NCI-H146 treated with DMSO at 0.1 percent for 48 hours (cell line): Measurements from ENCODE around the gene SLC29A1.
"Not testable (repeated sequence)": the region's sequence is repeated elsewhere in the genome, so short reads cannot be mapped to it uniquely, and the experiment has no call there.

Experiments
- DNase-seq: peaks from one replicate; lab custom pipeline; 2025; ENCODE audit not compliant: unreplicated experiment; lab: John Stamatoyannopoulos, UW

The SLC29A1 gene

GRCh38 chr6:44223319-44224028, at the start of gene SLC29A1:
Gene SLC29A1, plus strand, starts transcription at chr6:44223595. Its CDS starts 3,719 bp downstream, at chr6:44227314.
- DNase-seq: peak; percentile 92

DNA sequence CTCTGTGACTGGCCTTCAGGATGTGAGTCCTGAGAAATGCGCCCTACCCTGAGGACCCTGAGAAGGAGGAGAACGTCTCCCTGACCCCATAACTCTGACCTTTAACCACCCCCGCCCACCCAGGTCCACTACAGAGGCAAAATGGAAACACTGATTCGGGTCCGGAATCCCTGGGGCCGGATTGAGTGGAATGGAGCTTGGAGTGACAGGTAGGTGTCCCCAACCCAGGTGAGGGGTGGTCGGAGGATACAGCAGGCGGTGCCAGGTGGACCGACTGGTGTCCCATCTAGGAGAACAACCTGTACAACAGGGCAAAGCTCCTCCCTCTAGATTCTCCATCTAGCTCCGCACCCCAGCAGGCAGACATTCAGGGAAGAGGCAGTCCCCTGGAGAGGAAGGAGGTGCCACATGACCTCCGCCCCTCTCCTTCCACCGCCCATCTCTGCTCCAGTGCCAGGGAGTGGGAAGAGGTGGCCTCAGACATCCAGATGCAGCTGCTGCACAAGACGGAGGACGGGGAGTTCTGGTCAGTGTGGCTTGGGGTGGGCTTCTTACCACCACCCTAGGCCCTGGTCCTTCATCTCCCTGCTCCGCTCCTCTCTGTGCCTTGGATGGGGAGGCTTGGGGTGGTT, 47.1 kb upstream of the SLC29A1 start:
- no peak for DNase-seq

- DNase-seq: peak; percentile 91
Observed at GRCh38 chr6:44176762-44177509, 46.5 kb upstream of the SLC29A1 start.

DNA sequence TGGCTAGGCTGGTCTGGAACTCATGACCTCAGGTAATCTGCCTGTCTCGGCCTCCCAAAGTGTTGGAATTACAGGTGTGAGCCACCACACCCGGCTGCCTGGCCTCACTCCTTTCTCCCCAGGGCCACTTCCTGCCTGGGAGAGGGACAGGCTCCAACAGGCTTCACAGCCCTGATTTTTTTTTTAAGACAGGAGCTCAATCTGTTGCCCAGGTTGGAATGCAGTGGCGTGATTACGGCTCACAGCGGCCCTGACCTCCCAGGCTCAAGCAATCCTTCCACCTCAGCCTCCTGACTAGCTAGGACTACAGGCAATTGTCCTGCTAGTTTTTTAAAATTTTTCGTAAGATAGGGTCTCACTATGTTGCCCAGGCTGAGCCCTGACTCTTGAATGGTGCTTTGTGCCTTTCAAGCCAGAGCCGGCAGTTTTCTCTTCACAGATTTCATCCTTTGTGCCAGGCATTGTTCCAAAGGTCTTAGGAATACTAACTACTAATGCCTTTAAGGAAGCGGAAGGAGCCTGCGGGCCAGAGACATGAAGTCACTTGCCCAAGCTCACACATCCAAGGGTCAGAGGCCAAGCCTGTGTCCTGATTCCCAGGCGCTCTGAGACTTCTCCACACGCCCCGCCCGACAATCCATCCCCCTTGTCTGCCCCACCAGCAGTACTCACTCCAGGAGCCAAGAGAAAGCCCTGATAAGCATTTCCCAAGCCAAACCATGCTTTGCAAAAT, 45.5 kb upstream of the SLC29A1 start:
- DNase-seq: no peak

DNA sequence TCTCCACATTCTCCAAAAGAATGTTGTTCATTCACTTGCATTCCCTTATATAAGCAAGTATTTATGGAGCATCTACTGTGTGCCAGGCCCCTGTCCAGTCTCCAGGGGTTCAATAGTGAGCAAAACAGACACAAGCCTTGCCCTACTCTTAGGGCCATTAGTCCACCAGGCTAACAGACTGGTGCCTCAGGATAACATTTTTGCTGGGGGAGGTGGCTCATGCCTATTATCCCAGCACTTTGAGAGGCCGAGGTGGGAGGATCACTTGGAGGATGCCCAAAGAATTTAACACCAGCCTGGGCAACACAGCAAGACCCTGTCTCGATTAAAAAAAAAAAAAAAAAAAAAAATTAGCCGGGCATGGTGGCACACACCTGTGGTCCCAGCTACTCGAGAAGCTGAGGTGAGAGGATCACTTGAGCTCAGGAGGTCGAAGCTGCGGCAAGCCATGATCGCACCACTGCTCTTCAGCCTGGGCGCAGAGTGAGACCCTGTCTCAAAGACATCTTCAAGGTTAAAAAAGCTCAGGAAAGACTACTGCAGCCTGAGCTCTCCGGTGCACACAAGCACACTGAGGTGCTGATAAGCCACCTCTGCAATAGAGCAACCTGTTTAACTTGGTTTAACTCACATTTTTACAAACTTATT, 44.8 kb upstream of the SLC29A1 start:
- no peak for DNase-seq

DNA sequence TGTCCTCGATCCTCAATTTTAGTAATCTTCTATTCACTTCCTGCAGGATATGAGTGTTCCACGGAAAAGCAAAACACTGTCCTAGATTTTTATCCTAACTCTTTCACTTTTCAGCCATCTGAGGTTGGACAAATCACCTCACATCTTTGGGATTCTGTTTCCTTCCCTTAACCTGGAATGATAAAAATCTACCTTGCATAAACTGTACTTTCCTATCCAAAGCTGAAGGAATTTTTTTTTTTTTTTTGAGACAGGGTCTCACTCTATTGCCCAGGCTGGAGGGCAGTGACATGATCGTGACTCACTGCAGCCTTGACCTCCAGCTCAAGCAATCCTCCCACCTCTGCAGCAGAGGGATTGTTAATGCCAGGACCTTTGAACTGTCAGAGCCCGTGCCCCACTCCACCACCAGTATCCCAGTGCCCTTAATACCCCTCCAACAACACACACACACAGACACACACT, 44.3 kb upstream of the SLC29A1 start:
- no peak for DNase-seq

GRCh38 chr6:44179648-44180047, 43.7 kb upstream of the SLC29A1 start:
- DNase-seq: no peak

GRCh38 chr6:44180406-44180805, 43.0 kb upstream of the SLC29A1 start:
- DNase-seq: no peak

DNA sequence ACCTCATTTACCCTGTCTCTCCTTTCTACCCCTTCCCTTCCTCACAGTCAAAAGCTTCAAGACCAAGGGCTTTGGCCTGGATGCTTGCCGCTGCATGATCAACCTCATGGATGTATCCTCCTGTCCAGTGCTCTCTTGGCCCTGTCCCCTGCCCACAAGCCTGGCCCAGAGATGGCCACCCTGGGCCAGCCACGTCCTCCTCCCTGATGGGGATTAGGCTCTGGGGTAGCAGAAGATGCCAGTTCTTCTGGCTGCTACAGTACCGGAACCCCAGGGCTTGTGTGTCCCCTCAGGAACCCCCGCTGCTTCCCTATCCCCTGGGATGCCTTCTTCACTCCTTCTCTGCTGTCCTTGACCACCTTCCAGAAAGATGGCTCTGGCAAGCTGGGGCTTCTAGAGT, 42.5 kb upstream of the SLC29A1 start:
- DNase-seq: no peak

- not testable (repeated sequence) for DNase-seq
Observed at GRCh38 chr6:44181784-44182183, 41.6 kb upstream of the SLC29A1 start.

DNA sequence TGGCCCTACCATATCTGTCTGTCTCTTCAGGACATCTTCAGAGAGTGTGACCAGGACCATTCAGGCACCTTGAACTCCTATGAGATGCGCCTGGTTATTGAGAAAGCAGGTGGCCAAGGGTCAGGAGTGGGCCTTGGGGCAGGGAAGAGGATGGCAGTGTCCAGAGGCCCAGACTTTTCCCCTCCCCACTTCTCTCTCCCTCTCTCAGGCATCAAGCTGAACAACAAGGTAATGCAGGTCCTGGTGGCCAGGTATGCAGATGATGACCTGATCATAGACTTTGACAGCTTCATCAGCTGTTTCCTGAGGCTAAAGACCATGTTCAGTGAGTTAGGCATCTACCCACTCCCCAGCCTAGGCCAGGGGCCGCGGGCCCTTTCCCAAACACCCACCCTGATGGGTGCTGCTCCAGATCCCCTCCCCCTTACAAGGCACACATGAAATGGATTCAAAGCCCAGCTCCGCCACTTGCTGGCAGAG, 40.4 kb upstream of the SLC29A1 start:
- DNase-seq: no peak

GRCh38 chr6:44183783-44184182, 39.6 kb upstream of the SLC29A1 start:
- DNase-seq: no peak

DNA sequence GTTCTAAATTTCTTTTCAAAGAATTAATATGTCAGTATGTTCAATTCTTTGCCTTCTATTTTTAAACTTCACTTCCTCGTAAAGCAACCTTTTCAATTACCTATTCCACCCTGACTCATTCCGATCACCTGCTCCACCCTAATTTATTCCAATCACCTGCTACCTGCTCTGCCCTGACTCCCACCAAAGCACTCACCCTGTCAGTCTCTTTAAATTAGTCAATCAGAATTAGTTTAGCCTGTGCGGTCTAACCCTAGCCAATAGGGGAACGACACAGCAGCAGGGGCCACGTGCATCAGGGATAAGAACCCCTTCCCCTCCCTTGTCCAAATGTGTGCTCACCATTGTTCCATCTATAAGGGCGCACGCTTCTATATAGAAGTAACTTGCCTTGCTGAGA, 38.0 kb upstream of the SLC29A1 start:
- DNase-seq: peak; percentile 92

DNA sequence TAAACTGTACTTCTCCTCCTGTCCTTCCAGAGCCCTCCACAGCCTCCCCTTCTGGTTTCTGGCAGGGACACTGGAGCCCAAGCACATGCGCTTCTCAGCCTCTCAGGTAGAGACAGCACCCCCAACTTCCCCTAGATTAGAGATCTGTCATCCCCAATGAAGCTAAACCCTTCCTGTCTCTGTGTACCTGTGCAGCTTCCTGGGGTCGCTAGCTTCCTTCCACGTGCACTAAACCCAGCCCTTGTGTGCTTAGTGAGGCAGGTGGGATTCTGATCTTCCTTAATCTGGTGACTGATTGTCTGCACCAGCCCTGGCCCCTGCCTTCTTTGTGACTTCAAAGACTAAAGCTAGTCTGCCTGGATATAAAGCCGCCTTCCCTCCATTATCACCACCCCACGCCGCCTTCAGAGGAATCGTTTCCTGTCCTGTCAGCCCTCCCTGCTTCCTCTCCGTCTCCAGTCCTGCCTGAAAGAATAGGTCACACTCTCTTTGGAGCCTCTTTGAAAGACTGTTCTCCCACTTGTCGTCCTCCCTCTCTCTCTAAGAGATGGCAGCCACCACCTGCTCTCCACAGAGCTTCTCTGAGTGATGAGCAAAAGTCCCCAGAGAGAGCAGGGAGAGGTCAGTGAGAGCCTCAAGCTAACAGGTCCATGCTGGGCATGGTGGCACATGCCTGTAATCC, 37.3 kb upstream of the SLC29A1 start:
- DNase-seq: peak; percentile 48

DNA sequence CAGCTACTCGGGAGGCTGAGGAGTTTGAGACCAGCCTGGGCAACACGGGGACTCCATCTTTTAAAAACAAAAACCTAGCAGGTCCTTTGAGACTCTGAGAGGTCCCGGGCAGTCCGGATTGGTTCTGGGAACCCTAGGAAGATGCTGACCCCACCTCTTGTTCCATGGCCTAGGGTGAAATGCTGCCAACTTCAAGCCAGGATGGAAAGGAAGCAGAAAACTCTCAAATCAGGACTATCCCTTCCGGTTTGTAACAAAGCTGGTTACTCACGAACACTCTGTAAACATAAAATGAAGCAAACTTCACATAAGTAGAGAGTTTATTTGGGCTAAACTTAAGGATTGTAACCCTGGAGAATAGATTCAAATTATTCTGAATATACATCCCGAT, 36.8 kb upstream of the SLC29A1 start:
- DNase-seq: no peak

GRCh38 chr6:44188819-44189218, 34.6 kb upstream of the SLC29A1 start:
- DNase-seq: no peak

DNA sequence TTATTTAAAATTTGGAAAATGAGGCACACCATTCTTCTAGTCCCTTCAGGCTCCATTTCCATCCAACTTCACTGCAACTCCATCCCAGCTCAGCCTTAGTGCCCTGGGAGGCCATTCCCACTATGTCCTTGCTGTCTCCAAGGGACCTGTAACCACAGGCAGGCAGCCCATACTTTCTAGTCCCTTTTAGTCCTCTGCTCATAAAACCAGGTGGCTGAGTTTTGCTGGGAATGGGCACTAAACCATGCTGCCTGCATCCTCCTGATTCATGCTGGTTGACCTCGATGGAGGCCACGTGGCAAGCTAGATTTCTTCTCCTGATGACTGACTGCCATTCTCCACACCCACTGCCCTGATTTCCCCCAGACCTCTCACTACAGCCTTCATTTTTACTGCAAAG, 34.1 kb upstream of the SLC29A1 start:
- no peak for DNase-seq

DNA sequence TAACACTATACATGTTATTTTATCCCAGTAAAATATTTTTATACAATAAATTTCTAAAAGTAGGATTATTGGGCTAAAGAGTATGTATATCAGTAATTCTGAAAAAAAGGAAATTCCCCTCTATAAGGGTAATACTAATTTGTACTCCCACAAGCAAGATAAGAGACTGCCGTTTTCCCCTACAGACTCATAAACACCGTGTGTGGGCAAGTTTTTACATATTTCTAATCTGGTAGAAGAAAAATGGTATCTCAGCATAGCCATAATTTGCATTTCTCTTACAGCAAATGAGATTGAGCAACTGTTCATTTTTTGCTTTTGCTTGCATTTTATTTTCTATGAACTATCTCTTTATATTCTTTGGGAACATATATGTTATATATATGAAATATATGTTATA, 32.7 kb upstream of the SLC29A1 start:
- no peak for DNase-seq

- peak; percentile 45 for DNase-seq
Observed at GRCh38 chr6:44192428-44193041, 30.9 kb upstream of the SLC29A1 start.
